H4 (cell line): Measurements from ENCODE around the gene RHOT2. TPM values are rescaled to one million over a fixed set of nuclear protein-coding genes. Genes with fewer than 3 reads are reported as not detected.
"Not testable (repeated sequence)": the region's sequence is repeated elsewhere in the genome, so short reads cannot be mapped to it uniquely, and the experiment has no call there.

Source experiments
- DNase-seq: peaks from one replicate; pipeline ENCODE4 v3.0.0-alpha.2; 2015; ENCODE audit warnings: low spot score
- total RNA-seq: library from RNA; depleted of rRNA; stranded (reverse); fragments of >200 nt; shearing (Covaris generic); gene quantifications from 2 replicates; pipeline ENCODE4 v1.2.3, GENCODE V29; 2014

The RHOT2 gene
- total RNA-seq, 1 experiment from 2014 or later: 6.5 TPM

DNA sequence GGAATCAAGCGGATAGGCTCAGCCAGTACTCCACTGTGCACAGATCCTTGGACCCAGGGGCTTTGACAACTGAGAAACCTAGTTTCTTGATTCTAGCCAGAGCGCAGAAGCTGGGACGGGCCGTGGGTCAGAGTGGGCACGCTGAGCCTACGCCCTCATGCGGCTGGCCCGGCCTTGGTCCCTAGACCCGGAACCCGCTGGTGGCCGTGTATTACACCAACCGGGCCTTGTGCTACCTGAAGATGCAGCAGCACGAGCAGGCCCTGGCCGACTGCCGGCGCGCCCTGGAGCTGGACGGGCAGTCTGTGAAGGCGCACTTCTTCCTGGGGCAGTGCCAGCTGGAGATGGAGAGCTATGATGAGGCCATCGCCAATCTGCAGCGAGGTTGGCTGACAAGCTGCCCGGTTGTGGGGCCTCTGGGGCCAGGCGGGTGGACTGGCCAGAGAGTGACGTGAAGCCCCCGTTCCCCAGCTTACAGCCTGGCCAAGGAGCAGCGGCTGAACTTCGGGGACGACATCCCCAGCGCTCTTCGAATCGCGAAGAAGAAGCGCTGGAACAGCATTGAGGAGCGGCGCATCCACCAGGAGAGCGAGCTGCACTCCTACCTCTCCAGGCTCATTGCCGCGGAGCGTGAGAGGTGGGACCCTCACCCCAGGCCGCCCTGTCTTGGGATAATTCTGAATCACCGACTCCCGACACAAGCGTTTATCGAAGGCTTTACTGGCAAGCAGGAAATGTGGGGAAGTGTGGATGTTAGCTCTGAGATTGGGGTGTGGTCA, 13.2 kb downstream of the RHOT2 start:
- DNase-seq: no peak

GRCh38 chr16:681746-682427, 14.0 kb downstream of the RHOT2 start:
- no peak for DNase-seq

- DNase-seq: no peak
Observed at GRCh38 chr16:682493-683395, 14.8 kb downstream of the RHOT2 start.

GRCh38 chr16:683396-684070, 15.6 kb downstream of the RHOT2 start:
- DNase-seq: no peak

DNA sequence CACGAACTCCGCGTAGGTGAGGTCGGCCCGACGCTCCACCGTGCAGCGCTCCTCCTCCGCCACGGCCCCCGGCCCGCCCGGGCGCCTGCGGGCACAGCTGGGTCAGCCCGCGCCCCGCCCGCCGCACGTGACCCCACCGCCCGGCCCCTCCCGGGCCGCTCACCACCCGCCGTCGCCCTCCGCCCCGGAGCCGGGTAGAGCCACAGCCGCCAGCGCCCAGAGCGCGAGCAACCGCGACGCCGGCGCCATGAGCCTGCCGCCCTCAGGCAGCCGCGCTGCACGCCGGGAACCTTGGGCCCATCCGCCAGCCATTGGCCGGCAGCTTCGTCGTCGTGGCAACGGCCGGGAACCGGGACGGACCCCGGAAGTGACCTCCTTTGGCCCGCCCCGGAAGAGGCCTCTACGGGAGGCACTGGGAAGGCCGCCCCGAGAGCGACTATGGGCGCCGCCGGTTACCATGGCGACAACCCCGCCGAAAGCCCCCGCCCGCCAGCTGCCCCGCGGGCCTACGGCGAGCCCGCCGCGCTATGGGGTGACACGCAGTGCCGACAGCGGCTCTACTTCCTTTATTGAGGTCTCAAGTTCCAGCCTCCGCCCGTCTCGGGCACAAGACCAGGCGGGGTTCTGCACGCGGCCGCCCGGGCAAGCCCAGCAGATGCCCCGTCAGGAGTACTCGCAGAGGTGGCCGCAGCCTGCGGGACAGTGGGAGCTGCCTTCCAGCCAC, 16.3 kb downstream of the RHOT2 start, which contains the start of gene JMJD8:
Gene JMJD8, minus strand, starts transcription at position 264 of the 724 bp plus-strand sequence. Its CDS starts 15 bp downstream, at position 249.
- DNase-seq: peak; percentile 66

DNA sequence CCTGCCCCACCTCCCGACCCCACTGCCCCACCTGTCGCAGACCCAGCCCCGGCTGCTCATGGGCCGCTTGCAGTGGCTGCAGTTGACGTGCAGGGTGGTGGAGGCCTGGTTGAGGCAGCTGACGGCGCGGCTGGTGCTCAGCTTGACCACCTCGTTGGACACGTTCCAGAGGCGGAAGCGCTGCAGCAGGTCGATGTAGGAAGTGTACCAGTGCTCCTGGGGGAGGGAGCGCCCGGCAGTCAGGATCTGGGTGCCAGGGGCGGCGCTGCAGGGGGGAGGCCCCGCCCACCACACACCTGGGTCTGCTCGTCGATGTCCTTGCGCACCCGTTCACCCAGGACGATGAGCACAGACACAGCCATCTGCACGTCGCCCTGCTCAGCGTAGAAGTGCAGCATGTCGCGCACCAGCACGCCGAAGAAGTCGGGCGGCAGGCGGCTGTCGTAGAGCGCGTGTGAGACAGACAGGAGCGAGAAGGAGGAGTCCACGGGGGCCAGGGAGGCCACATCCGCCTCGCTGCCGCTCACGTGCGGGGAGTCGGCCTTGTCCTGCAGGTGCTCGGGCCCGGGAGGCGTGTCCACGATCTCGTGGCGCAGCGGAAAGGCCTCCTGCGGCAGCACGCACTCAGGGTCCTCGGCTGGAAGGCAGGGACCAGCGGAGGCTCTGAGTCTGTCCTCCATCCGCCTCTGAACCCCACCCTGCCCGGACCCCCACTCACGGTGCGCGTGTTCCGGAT, 17.2 kb downstream of the RHOT2 start:
- no peak for DNase-seq

DNA sequence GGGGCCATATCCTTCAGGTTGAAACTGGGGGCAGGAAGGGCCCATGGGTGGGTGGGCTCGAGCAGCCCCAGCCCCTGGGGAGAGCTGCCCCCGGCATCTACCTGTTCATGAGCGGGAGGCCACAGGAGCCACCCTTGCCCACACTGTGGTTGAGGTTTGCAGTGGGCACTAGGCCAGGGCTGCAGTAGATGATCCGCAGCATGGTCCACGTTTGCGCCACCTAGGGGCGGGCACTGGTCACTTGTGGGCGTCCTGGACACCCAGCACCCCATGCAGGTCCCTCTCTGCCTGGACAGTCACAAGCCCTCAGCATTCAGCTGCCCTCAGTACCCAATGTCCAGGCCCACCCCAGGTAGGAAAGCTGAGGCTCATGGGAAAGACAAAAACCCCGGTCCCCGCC, 18.0 kb downstream of the RHOT2 start:
- peak; percentile 55 for DNase-seq

DNA sequence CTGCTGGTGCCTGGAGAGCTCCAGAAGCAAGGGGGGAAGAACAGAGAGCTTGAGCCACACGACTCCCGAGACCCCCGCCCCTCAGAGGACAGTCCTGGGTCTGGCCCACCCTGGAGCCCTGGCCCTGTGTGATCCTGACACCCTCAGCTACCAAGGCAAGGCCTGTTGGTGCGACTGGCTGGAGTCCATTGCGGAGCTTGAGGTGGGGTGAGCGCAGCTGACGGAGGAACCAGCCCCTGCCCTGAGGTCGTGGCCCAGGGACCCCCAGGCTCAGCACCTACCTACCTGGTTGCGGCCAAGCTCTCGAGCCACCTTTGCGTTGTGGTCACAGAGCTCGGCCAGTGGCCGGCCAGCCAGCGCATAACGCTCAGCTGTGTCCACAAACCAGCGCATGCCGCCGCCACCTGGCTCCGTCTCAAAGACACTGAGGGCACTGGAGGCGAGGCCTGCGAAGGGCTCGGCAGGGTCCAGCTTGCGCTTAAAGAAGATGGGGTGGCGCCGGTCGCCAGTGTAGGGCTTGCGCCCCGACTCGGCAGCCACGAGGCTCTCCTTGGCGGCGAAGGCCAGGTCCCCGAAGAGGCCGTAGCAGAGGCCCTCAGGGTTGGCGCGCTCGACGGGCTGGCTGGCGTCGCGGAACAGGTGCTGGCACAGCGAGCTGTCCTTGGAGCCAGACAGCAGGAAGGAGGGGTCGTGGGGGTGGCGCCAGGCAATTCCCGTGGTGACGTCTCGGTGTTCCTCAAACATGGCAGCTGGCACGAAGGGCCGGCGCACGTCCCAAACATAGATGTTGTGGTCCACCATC, 18.7 kb downstream of the RHOT2 start:
- DNase-seq: no peak

- DNase-seq: no peak
Observed at GRCh38 chr16:687499-687898, 19.6 kb downstream of the RHOT2 start.

- no peak for DNase-seq
Observed at GRCh38 chr16:689175-689897, 21.4 kb downstream of the RHOT2 start.

- DNase-seq: not testable (repeated sequence)
Observed at GRCh38 chr16:691242-691641, 23.3 kb downstream of the RHOT2 start.

DNA sequence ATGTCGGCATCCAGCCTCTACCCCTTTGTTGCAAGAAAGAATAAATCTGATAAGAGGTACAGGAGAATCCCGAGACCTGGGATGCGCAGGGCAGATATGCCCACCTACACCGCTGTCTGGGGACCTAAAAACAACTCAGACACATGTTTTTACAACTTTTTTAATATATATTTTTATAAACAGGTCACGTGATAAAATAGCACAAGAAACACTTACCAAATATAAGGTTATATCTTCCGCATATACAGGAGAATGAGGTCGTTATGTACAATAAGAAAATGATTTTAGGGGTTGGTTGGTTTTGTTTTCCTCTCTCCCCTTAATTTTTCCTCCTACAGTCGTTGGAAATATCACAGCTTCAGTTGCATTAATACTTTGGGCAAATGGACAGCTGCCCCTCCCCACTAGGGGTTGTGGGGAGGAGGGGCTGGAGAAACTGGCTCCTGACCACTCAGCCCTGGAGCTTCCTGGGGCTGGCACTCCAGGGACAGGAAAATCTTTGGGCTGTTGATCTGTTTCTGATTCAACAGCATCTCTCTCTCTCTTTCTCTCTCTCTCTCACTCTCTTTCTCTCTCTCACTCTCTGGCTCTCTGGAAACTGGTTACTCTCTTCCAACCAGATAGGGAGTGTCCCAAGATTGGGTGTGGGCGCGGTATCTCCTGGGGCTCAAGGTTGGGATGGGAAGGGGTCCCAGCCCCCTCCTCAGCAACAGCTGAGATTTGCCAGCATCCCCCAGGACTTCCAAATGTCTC, 24.6 kb downstream of the RHOT2 start:
- DNase-seq: no peak

- no peak for DNase-seq
Observed at GRCh38 chr16:693364-693763, 25.4 kb downstream of the RHOT2 start.

- DNase-seq: no peak
Observed at GRCh38 chr16:693766-694165, 25.8 kb downstream of the RHOT2 start.

DNA sequence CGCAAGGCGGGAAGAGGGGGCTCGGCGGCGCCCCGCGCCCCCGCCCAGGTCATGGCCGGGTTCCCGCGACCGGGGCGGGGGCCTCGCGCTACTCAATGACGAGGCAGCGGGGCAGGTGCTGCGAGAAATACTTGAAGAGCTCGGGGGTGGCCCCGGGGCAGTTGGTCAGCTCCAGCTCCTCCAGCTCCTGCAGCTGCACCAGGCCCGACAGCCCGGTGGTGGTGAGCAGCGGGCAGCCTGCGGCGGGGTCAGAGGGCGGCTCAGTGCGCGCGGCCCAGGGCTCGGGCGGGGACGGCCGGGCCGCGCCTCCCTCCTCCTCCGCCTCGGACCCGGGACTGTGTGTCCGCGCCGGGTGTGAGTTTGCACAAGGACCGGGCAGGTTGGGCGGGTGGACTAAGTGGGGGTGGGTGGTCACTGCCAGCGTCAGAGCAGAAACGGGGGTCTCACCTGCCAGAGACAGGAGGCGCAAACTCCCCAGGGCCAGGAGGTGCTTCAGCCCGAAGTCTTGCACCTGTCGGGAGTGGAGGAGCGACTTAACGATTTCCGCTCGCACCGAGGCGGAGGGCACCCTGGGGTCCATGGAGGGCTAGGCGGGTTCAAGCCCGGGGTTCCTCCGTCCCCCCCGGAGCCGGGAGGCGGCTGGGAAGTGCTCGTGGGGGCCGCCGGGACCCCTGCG, 26.4 kb downstream of the RHOT2 start:
- no peak for DNase-seq

GRCh38 chr16:694863-695354, 27.0 kb downstream of the RHOT2 start:
- DNase-seq: no peak
